Embryonic facial prominence (tissue), 1 donor: Measurements from ENCODE around the gene SDHA.
"Not testable (repeated sequence)": the region's sequence is repeated elsewhere in the genome, so short reads cannot be mapped to it uniquely, and the experiment has no call there.

Experiments
- DNase-seq: peaks from one replicate; pipeline ENCODE4 v3.0.0-alpha.2; 2016; ENCODE audit errors: extremely low spot score

SDHA gene

DNA sequence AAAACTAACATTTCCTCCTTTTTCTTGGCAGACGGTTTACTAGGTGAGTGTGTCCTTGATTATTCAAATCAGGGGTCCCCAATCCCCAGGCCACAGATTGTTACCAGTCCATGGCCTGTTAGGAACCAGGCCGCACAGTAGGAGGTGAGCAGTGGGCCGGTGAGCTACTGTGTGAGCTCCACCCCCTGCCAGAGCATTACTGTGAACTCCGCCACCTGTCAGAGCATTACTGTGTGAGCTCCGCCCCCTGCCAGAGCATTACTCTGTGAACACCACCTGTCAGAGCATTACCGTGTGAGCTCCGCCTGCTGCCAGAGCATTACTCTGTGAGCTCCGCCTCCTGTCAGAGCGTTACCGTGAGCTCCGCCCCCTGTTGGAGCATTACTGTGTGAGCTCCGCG, 39.0 kb downstream of the SDHA start:
- DNase-seq, result no peak

DNA sequence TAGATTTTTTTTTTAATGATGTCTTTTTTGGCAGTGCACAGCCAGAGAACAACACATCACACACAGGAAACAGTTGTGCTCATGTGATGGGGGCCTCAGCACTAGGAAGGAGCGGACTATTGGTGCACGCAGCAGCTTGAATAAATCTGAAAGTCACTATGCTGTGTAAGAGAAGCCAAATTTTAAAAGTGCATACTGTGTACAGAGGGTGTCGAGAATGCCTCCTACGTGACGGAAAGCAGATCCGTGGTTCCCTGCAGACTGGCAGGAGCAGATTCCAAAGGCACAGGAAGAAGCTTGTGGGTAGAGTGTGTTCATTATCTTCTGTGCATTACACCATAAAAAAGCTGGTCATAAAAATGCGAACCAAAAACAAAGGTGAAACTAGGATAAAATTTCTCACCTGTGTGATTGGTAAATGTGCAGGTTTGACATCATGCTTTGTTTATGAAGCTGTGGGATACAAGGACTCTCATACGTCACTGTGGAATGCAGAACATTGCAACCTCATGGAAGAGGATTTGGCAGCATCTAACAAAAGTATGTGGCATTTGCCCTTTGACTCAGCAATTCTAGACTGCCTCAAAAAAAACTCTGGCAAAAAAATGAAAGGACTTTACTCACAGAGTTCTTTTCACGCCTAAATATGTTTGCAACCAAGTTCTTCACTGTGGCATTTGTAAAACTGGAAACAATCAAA, 45.3 kb downstream of the SDHA start:
- DNase-seq, result not testable (repeated sequence)

DNA sequence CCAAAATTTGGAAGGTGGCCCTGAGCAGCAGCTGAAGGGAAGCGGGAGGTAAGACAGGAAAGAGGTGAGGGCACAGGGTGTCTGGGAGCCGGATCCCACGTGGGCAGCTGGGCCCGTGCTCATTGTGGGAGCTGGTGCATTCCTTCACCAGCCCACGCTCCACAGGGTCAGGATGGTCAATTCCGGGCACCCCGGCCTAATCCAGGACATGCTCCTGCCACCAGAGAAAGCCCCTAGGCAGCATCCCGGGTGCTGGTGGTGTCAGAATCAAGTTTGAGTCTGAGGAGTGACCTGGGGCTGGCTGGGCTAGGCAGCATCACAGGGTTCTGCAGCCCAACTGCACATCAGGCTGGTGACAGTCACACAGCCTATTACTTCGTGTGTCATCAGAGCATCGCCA, 46.2 kb downstream of the SDHA start:
- no peak for DNase-seq

DNA sequence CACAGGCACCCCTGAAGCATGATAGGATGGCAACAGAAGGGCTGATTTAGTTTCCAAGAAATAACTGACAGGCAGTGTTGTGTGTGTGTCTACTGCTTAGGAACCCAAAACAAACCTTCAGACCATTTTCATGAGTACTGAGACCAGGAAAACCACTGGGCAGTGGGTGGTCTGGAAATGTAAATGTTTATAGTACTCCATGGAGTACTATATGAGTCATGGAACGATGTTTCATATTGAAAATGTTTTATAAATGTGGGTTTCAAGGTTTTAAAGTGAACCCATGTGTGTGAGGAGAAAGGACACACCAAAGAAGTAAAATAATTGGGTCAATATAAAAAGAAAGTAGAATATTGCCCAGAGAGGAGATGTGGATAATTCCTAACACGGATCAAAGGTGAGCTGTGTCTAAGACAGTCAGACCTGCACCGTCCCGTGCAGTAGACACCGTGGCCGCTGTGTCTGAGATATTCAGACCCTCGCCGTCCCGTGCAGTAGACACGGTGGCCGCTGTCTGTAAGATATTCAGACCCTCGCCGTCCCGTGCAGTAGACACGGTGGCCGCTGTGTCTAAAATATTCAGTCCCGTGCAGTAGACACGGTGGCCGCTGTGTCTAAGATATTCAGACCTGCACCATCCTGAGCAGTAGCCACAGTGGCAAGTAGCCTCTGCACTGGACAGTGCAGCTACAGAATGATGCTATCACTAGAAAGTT, 48.3 kb downstream of the SDHA start:
- not testable (repeated sequence) for DNase-seq

DNA sequence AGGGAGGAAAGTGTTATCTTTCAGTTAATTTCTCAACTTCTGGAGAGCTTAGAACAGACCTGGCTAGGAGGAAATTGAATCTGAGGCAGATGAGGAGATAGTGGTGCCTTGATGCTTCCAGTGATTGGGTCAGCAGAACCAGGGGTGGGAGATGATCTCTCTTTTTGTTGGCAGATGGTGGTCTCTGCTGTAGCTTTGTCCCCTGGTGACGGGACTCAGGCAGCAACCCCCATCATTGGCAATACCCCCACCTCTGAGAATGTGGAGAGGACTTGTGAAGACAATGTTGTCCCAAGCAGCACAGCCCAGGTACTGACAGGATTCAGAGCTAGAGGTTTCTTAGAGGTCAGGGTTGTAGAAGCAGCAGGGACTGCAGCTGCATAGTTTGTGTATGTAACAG, 49.6 kb downstream of the SDHA start:
- DNase-seq, result no peak

DNA sequence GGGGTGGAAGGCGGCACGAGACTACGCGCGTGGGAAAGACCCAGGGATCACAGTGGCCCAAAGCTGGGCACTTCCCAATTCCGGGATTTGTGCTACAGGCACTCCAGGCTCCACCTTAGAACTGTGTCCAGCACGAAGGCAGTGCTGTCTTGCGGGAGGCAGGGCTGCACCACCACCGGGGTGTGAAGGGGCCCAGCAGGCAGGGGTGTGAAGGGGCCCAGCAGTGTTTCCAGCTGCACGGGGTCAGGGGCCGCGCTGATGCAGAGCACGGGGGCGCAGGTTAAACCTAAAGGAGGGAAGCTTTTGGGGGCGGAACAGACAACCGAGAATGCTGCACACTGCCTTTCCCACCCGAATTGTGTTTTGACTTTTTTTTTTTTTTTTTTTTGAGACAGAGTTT, 52.2 kb downstream of the SDHA start:
- no peak for DNase-seq

DNA sequence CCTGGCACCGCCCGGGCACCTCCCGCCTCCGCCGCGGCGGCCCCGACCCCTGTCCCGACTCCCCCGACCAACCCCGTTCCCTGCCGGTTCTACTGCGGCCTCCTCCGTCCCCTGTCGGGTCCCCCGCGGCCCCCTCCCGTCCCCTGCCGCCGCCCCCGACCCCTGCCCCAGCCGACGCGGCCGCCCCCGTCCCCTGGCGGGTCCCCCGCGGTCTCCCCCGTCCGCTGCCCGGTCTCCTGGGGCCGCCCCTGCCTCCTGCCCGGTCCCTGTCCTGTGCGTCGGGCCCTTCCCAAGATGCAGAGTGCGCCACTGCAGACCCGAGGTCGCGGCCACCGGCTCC, 53.7 kb downstream of the SDHA start:
- not testable (repeated sequence) for DNase-seq

DNA sequence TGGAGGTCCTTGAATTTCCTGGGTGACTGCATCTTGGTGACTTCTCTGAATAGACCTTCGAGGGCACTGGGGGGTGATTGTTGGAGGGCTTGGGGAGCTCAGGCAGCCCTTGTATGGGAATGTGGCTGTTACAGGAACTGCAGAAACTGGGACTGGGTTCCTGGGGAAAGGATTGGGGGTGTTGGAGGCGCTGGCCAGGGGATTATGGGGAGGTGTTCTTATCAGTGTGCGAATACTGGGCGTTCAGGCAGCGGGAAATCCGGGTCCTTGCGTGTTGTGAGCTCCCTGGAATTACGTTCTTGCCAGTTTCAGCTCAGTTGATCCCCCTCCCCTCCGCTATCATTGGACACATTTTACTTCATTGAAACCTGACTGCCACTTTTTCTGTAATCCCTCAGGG, 55.0 kb downstream of the SDHA start:
- not testable (repeated sequence) for DNase-seq

DNA sequence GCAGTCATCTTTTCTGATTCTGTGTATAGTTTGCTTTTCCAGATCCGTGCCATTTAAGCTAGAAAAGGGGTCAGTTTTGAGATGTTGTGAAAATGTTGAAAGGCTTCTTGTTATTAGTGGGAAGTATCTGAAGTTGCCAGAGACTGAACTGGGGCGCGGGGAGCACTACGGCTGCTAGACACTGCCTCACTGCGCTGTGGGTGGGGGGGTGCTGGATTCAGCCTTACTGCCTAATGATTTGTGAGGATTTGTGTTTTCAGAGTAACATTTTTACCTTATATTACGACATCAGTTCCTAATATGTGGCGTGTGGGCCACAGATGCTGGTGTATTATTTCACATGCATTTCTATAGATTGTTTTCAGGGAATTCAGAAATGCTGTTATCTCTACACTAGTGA, 55.4 kb downstream of the SDHA start:
- not testable (repeated sequence) for DNase-seq

DNA sequence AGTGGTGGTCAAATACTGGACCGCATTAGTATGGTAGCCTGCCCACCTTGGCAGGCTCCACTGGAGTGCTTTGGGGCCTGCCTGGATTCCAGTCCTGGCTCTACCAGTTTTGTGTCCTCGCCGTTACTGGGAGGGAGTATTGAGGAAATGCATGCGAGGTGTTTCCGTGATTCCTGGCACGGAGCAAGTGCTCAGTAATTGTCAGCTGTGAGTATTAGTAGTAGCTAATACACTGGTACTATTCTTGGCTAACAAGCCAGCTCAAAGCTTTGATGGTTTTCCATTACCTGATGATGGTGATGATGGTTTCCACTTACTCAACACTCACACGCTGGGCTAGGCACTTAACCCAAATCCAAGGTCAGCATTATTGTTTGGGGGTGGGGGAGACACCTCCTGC, 56.2 kb downstream of the SDHA start:
- not testable (repeated sequence) for DNase-seq

DNA sequence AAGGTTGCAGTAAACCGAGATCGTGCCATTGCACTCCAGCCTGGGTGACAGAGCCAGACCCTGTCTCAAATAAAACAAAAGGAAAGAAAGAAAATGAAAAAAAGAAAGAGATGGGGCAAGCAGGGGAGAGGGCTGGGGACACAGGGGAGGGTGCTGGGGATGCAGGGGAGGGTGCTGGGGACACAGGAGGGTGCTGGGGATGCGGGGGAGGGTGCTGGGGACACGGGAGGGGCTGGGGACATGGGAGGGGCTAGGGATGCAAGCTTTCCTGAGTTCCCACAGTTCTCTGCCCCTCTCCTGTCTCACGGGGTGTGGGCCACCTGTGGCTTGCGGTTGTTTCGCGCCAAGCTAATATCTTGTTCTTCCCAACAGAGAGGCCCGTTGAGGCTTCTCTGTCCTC, 60.5 kb downstream of the SDHA start:
- DNase-seq, result no peak

DNA sequence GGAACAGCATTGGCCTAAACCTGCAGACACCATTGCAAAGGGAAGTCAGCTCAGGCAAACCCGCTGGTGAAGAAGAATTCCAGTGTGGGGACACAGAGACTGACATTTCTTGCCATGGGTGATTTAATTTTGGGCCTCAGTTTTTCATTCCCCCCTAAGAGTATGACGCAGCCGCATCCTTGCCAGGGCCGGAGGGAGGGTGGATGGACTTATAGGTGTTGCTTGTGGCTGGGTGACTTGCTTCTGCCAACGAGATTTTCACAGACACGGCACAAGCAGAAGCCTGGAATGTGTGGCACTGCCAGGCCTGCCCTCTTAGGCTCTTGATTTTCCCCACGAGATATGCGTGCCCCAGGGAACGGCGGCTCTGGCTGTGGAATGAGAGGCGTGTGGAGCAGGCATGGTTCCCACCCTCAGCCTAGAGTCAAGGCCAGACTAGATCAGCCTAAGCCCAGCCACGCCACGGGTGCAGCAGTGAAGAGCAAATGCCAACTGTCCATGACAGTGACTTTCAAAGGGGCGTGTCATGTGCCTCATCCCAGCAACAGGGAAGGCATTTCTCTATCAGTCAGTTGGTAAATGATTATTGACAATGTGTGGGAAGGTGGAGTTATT, 61.0 kb downstream of the SDHA start:
- not testable (repeated sequence) for DNase-seq

DNA sequence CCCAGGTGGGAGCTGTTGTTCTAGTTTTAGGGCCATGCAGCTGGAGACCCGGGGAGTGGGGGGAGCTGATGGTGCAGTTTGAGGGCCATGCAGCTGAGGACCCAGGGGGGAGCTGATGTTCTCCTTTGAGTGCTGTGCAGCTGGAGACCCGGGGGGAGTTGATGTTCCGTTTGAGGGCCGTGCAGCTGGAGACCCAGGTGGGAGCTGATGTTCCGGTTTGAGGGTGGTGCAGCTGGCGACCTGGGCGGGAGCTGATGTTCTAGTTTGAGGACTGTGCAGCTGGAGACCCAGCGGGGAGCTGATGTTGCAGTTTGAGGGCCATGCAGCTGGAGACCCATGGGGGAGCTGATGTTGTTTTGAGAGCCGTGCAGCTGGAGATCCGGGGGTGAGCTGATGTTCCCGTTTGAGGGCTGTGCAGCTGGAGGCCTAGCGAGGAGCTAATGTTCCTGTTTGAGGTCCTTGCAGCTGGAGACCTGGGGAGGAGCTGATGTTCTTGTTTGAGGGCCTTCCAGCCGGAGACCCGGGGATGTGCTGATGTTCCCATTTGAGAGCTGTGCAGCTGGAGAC, 68.0 kb downstream of the SDHA start:
- DNase-seq, result no peak

DNA sequence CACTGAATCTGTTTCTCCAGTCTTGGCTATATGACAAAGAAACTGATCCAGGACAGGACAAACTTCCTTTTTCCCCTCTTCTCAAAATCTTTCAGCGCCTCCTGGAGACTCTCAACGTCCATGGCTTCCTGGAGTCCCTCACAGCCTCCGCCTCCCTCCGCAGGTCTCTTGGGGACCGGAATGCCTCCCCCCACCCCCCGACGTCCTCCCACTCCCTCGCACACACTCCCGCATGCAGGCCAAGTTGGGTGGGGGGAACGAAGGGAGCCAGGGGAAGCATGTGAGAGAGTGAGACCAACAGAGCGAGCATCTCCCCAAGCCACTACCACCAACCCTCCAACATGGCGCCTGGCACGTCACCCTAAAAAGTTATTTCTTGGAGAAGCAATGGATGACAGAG, 72.1 kb downstream of the SDHA start:
- not testable (repeated sequence) for DNase-seq

DNA sequence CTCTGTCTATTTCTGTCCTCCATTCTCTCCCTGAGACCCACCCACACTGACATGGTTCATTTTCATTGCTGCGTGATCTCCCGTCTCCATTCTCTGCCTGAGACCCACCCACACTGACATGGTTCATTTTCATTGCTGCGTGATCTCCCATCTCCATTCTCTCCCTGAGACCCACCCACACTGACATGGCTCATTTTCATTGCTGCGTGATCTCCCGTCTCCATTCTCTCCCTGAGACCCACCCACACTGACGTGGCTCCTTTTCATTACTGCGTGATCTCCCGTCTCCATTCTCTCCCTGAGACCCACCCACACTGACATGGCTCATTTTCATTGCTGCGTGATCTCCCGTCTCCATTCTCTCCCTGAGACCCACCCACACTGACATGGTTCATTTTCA, 73.2 kb downstream of the SDHA start:
- not testable (repeated sequence) for DNase-seq

DNA sequence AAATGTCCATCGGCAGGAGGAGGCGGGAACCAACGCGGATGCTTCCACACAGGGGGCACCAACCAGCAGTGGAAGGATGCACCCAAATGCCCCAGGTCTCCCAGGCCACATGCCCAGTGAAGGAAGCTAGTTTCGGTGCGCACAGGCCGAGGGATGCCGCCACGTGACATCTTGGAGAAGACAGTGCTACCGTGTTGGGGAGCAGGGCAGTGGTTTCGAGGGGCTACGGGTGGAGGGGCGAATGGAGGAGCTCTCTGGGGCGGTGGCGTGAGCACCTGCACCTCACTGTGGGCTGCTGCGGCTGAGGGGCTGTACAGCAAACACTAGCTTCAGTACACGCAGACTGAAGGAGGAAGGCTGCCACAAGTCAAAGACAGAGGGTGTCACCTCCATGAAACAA, 76.7 kb downstream of the SDHA start:
- not testable (repeated sequence) for DNase-seq

DNA sequence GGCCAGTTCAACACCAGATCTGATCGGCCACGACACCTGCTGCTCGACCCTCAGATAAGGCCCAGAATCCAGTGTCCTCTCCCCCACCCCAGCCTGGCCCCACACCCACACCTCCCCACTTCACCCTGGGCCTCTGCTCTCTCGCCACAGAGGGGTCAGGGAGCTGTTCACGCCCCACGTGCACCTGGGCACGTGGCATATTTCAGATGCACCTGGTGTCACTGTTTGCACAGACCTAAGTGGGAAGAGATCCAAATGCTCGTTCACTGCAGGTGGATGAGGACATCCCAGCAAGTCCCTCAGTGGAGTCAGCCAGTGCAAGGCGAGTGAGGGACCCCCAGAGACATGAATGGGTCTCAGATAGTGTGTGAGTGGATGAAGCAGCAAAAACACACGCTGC, 78.1 kb downstream of the SDHA start:
- not testable (repeated sequence) for DNase-seq

DNA sequence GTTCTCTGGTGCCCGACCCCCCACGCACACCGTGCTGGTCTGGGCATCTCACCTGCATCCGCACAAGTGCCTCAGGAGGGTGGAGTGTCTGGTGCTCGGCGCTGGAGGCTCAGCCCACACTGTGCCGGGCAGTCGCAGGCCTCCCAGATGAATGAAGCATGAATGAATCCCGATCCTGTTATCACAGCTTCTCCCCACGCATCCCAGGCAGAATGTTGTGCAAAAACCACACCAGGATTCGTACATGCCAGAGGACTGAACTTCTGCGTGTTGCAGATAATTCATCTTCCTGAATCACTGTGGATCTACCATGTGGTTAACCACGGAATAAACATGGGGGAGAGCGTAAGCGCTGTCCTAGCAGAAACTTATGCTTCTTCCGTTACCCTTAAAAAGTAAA, 78.8 kb downstream of the SDHA start:
- DNase-seq, result not testable (repeated sequence)

DNA sequence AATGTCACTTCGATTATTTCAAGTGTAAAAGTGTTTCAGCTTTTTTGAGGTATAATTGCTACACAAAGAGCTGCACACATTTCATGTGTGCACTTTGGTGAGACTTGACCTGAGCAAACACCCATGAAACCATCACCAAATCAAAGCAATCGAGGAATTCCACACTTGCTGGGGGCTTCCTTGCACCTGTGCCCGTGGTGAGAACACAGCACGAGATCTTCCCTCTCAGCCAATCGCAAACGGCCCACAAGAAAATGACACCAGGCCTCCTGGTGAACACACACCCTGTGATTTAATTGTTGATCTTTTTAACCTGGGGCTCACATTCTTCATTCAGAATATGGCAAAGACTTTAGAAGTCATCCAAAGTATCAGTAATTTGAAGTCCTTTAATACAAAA, 79.3 kb downstream of the SDHA start:
- not testable (repeated sequence) for DNase-seq

DNA sequence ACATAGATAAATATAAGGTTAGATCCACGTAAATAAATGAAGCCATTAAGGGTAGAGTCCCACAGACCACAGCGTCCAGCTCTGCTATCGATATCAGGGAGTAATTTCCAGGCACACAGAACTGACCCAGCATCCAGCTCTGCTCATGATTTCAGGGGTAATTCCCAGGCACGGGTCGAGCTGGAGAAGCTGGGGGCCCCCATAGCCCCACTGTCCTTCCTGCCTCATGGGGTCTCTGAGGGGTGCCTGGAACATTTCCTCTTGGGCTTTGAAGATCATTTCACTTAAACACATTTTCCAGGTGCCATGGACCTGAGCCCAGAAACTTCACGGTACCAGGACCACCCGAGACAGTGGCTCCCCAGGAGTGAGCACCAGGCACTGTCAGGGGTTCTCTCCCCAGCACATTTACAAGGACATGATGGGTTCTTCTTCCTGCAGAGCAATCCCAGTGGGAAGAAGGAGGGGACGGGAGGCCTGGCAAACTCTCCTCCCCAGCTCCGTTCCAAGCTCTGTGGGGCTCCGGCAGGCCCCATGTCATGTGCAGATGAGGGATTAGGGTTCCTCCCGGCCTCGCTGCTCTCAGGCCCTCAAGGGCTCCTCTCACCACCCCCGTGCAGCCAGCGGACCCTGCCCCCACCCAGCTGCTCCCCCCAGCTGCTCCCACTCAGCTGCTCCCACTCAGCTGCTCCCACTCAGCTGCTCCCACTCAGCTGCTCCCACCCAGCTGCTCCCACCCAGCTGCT, 80.0 kb downstream of the SDHA start:
- DNase-seq, result not testable (repeated sequence)

DNA sequence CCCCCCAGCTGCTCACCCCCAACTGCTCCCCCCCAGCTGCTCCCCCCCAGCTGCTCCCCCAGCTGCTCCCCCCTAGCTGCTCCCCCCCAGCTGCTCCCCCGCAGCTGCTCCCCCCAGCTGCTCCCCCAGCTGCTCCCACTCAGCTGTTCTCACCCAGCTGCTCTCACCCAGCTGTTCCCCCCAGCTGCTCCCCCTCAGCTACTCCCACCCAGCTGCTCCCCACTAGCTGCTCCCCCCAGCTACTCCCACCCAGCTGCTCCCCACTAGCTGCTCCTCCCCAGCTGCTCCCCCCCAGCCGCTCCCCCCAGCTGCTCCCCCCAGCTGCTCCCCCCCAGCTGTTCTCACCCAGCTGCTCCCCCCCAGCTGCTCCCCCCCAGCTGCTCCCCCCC, 80.6 kb downstream of the SDHA start:
- DNase-seq, result no peak

DNA sequence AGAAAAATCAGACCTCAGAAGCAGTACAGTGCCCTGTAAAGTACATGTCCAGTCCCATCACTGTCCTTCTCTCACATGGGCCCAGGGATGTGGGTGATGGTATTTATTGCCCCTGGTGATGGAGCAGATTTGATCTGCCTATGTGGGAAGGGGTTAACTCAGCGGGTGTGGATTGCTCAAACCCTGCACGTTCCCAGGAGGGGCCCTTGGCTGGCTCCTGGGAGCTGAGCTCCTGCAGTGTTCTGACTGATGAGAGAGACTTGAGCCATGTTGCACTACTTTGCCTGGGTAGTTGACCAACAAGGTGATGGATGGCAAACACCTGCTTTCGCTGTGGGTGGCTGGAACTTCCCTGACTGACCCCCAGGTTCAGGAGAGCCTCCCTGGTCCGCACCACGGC, 81.8 kb downstream of the SDHA start:
- DNase-seq, result not testable (repeated sequence)
